Subcutaneous adipose tissue (tissue), 4 donors: ENCODE measurements around the gene C11orf98. TPM values are rescaled to one million over a fixed set of nuclear protein-coding genes. Genes with fewer than 3 reads are reported as not detected.

Experiments
- CTCF ChIP-seq: fragments of 450-650 bp; IDR thresholded peaks from one replicate; pipeline ENCODE4 v1.5.1; 2016; ENCODE audit warnings: low read depth, mild to moderate bottlenecking, control low read depth, antibody characterized with exemption, moderate library complexity
- total RNA-seq, 4 donors: library from RNA; depleted of rRNA; stranded (reverse); fragments of >200 nt; gene quantifications; one replicate each; pipeline ENCODE4 v1.1.0, GENCODE V29; 2016

C11orf98 gene
- total RNA-seq, 4 donors from 2014 or later = 13.7 to 47.1 (median 35.9) TPM

- no peak for TF ChIP-seq CTCF
Observed at GRCh38 chr11:62689421-62690183, 24.6 kb upstream of the C11orf98 start, which contains the start of gene LRRN4CL. LRRN4CL (minus strand) TSS chr11:62689530; CDS start chr11:62688508, 1,022 bp downstream.

GRCh38 chr11:62688491-62688890 lies 23.5 kb upstream of the C11orf98 start:
- TF ChIP-seq CTCF = no peak

GRCh38 chr11:62687508-62688396 lies 22.7 kb upstream of the C11orf98 start:
- TF ChIP-seq CTCF = no peak

- TF ChIP-seq CTCF = no peak
Observed at GRCh38 chr11:62682518-62682917, 17.5 kb upstream of the C11orf98 start.

- TF ChIP-seq CTCF = no peak
Observed at GRCh38 chr11:62680825-62681240, 15.8 kb upstream of the C11orf98 start.

- TF ChIP-seq CTCF = no peak
Observed at GRCh38 chr11:62678770-62679696, 14.0 kb upstream of the C11orf98 start, which contains the start of gene UBXN1. UBXN1 (minus strand) TSS chr11:62679073; CDS start chr11:62678923, 150 bp downstream.
